Hepatocyte (in vitro differentiated cells): ENCODE data around the gene SGTB.

ENCODE experiments used
- CTCF ChIP-seq: fragments of 200-600 bp; sonication (generic); IDR thresholded peaks from 2 replicates; pipeline ENCODE4 v1.5.1; 2016; ENCODE audit warnings: antibody characterized with exemption, mild to moderate bottlenecking; ENCODE audit not compliant: poor library complexity
- EZH2 ChIP-seq: fragments of 200-600 bp; sonication (generic); IDR thresholded peaks from 2 replicates; pipeline ENCODE4 v1.6.1; 2016; ENCODE audit warnings: antibody characterized with exemption, mild to moderate bottlenecking, borderline replicate concordance

GRCh38 chr5:65730910-65731309 lies 9.0 kb upstream of the SGTB start:
- TF ChIP-seq CTCF (no peak), EZH2 (no peak)
